Right lobe of liver (tissue), 4 donors: ENCODE data around the gene DNLZ.

Experiments
- POLR2A ChIP-seq: fragments of 450-650 bp; IDR thresholded peaks from one replicate; pipeline ENCODE4 v1.6.1; 2017; ENCODE audit warnings: antibody characterized with exemption, mild to moderate bottlenecking
- TF ChIP-seq, protein P1 (sequence below), 4 donors: fragments of 200-600 bp in 3 of 4; fragments of 450-650 bp in 1 of 4; IDR thresholded peaks; one replicate each; pipeline versions ENCODE4 v1.5.1 to v1.8.0; 2016 to 2022; ENCODE audit warnings: antibody characterized with exemption in 4 of 4, mild to moderate bottlenecking in 2 of 4
- donor health status: DM: no; HTN: no; CAD: no.
- donor health status: DM: no; HTN: no; CAD: no.
- donor health status: DM: no; HTN: yes; CAD: no.

DNA sequence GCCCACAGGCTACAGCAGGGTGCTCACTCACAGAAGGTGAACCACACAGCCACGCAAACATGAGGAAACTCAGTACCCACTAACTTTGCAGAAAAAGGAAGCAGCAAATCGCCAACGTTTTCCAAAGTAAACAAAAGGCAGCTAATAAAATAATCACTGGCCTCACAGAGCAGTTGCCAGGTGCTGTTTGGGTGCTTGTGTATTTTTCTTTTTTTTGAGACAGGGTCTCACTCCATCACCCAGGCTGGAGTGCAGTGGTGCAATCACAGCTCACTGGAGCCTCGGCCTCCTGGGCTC is 32.6 kb upstream of the DNLZ start:
- TF ChIP-seq, protein P1, sequence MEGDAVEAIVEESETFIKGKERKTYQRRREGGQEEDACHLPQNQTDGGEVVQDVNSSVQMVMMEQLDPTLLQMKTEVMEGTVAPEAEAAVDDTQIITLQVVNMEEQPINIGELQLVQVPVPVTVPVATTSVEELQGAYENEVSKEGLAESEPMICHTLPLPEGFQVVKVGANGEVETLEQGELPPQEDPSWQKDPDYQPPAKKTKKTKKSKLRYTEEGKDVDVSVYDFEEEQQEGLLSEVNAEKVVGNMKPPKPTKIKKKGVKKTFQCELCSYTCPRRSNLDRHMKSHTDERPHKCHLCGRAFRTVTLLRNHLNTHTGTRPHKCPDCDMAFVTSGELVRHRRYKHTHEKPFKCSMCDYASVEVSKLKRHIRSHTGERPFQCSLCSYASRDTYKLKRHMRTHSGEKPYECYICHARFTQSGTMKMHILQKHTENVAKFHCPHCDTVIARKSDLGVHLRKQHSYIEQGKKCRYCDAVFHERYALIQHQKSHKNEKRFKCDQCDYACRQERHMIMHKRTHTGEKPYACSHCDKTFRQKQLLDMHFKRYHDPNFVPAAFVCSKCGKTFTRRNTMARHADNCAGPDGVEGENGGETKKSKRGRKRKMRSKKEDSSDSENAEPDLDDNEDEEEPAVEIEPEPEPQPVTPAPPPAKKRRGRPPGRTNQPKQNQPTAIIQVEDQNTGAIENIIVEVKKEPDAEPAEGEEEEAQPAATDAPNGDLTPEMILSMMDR (IDR thresholded peaks at IDR 0.05): no peak
- no peak for TF ChIP-seq POLR2A
